GM23338 (cell line): ENCODE results near the gene RMC1. TPM values are rescaled to one million over a fixed set of nuclear protein-coding genes. Genes with fewer than 3 reads are reported as not detected.

ENCODE experiments used
- ATAC-seq: fragments of 200-7000 bp; cut with Tn5 transposase; 3 replicates; pipeline ENCODE4 v1.9.1; 2020
- DNase-seq: peaks from one replicate; pipeline ENCODE4 v3.0.0-alpha.2; 2015; ENCODE audit warnings: low spot score
- H2AFZ ChIP-seq: fragments of 200-600 bp; sonication (generic); 2 replicates; pipeline ENCODE4 v1.8.0; 2016; ENCODE audit warnings: antibody characterized with exemption, mild to moderate bottlenecking, moderate library complexity
- H3F3A ChIP-seq: fragments of 200-600 bp; sonication (generic); replicated peaks from 2 replicates; pipeline ENCODE4 v1.8.0; 2017; ENCODE audit warnings: antibody characterized with exemption, mixed run types, low read depth
- H3K27ac ChIP-seq: fragments of 200-600 bp; sonication (generic); 2 replicates; pipeline ENCODE4 v1.6.1; 2016; ENCODE audit warnings: low read depth
- H3K27me3 ChIP-seq: fragments of 200-600 bp; sonication (generic); 2 replicates; pipeline ENCODE4 v1.8.0; 2016; ENCODE audit warnings: mild to moderate bottlenecking, mixed run types, moderate library complexity; ENCODE audit not compliant: insufficient read depth
- H3K36me3 ChIP-seq: fragments of 200-600 bp; sonication (generic); 2 replicates; pipeline ENCODE4 v1.8.0; 2016; ENCODE audit warnings: mild to moderate bottlenecking; ENCODE audit not compliant: insufficient read depth
- H3K4me1 ChIP-seq: fragments of 200-600 bp; sonication (generic); 2 replicates; pipeline ENCODE4 v1.8.0; 2016; ENCODE audit warnings: mild to moderate bottlenecking, moderate library complexity; ENCODE audit not compliant: insufficient read depth
- H3K4me2 ChIP-seq: fragments of 200-600 bp; sonication (generic); 2 replicates; pipeline ENCODE4 v1.7.1; 2017; ENCODE audit warnings: mixed run types
- H3K4me3 ChIP-seq: fragments of 200-600 bp; sonication (generic); 2 replicates; pipeline ENCODE4 v1.6.1; 2016; ENCODE audit warnings: mixed run types
- H3K79me2 ChIP-seq: fragments of 200-600 bp; sonication (generic); replicated peaks from 2 replicates; pipeline ENCODE4 v1.8.0; 2017; ENCODE audit warnings: mild to moderate bottlenecking; ENCODE audit not compliant: insufficient read depth
- H3K9me2 ChIP-seq: fragments of 200-600 bp; sonication (generic); 2 replicates; pipeline ENCODE4 v1.8.0; 2017; ENCODE audit not compliant: insufficient read depth
- H4K20me1 ChIP-seq: fragments of 200-600 bp; sonication (generic); replicated peaks from 2 replicates; pipeline ENCODE4 v1.8.0; 2017; ENCODE audit warnings: mild to moderate bottlenecking; ENCODE audit not compliant: insufficient read depth
- H3K27ac Mint-ChIP-seq: 2 replicates; pipeline ENCODE4 v1.8.0; 2020; ENCODE audit warnings: inconsistent platforms, mild to moderate bottlenecking, moderate library complexity, mixed read lengths
- H3K27me3 Mint-ChIP-seq: 3 replicates; pipeline ENCODE4 v1.8.0; 2022; ENCODE audit warnings: low read depth, mild to moderate bottlenecking, moderate library complexity, mixed read lengths, inconsistent platforms; ENCODE audit not compliant: insufficient read depth, poor library complexity
- H3K36me3 Mint-ChIP-seq: 3 replicates; pipeline ENCODE4 v1.8.0; 2021; ENCODE audit warnings: low read depth, mild to moderate bottlenecking, inconsistent platforms, moderate library complexity, mixed read lengths
- H3K4me1 Mint-ChIP-seq: 3 replicates; pipeline ENCODE4 v1.8.0; 2020; ENCODE audit warnings: mild to moderate bottlenecking, inconsistent platforms, mixed read lengths
- H3K4me3 Mint-ChIP-seq: 3 replicates; pipeline ENCODE4 v1.8.0; 2021; ENCODE audit warnings: moderate library complexity, mild to moderate bottlenecking, inconsistent platforms, mixed read lengths
- H3K9me3 Mint-ChIP-seq: 3 replicates; pipeline ENCODE4 v1.8.0; 2020; ENCODE audit warnings: moderate library complexity, mild to moderate bottlenecking, inconsistent platforms, mixed read lengths
- CREB1 ChIP-seq: fragments of 250-450 bp; sonication (Bioruptor Pico); IDR thresholded peaks from 2 replicates; pipeline ENCODE4 v1.5.0; 2020; ENCODE audit warnings: low read depth, mild to moderate bottlenecking, moderate library complexity
- CTCF ChIP-seq, 2 experiments: fragments of 200-600 bp in 1 of 2; sonication (generic) in 1 of 2; conservative IDR thresholded peaks; 2 replicates each; pipeline versions ENCODE4 v1.5.1 to v1.6.1; 2016 to 2017; ENCODE audit warnings: antibody characterized with exemption in 2 of 2, low read depth in 2 of 2, mild to moderate bottlenecking in 2 of 2, moderate library complexity in 1 of 2
- EZH2 ChIP-seq: fragments of 200-600 bp; sonication (generic); IDR thresholded peaks from one replicate; pipeline ENCODE4 v1.8.0; 2017; ENCODE audit warnings: antibody characterized with exemption, mild to moderate bottlenecking, low read depth; ENCODE audit not compliant: unreplicated experiment
- EZH2phosphoT487 ChIP-seq: fragments of 200-600 bp; sonication (generic); IDR thresholded peaks from one replicate; pipeline ENCODE4 v1.8.1; 2018; ENCODE audit warnings: antibody characterized with exemption; ENCODE audit not compliant: unreplicated experiment
- POLR2AphosphoS5 ChIP-seq: IDR thresholded peaks from 2 replicates; pipeline ENCODE4 v1.6.1; 2016; ENCODE audit warnings: antibody characterized with exemption, low read depth
- REST ChIP-seq: IDR thresholded peaks from one replicate; pipeline ENCODE4 v1.6.1; 2018; ENCODE audit warnings: antibody characterized with exemption; ENCODE audit not compliant: unreplicated experiment
- STAT1 ChIP-seq: IDR thresholded peaks from one replicate; pipeline ENCODE4 v1.6.1; 2016; ENCODE audit warnings: antibody characterized with exemption; ENCODE audit not compliant: unreplicated experiment
- ZNF114 ChIP-seq: fragments of 250-450 bp; sonication (Bioruptor Pico); IDR thresholded peaks from 2 replicates; pipeline ENCODE4 v1.5.0; 2020; ENCODE audit warnings: mild to moderate bottlenecking, moderate library complexity
- ZNF331 ChIP-seq: fragments of 250-450 bp; sonication (Bioruptor Pico); IDR thresholded peaks from 2 replicates; pipeline ENCODE4 v1.5.0; 2020; ENCODE audit warnings: low read depth, mild to moderate bottlenecking, moderate library complexity
- polyA plus RNA-seq: library from polyadenylated mRNA; unstranded; fragments of >200 nt; fragmentation: Nextera tagmentation; extraction: Ambion mirVana; gene quantifications from 2 replicates; pipeline ENCODE4 v1.2.1, GENCODE V29; 2016
- total RNA-seq: library from RNA; depleted of rRNA; stranded (reverse); fragments of >200 nt; shearing (Covaris generic); gene quantifications from 2 replicates; pipeline ENCODE4 v1.2.3, GENCODE V29; 2014
- TF ChIP-seq, protein P1 (sequence below): IDR thresholded peaks from 2 replicates; pipeline ENCODE4 v1.6.1; 2016; ENCODE audit warnings: antibody characterized with exemption

Gene RMC1
- total and polyA plus RNA-seq, 2 experiments from 2014 or later: 18.9 to 24.6 TPM

- TF ChIP-seq CTCF (conservative IDR thresholded peaks at IDR 0.05; ENCODE audit: low read depth in 2 of 2): no peak
- no peak for TF ChIP-seq REST
- TF ChIP-seq POLR2AphosphoS5: no peak
- TF ChIP-seq, protein P1, sequence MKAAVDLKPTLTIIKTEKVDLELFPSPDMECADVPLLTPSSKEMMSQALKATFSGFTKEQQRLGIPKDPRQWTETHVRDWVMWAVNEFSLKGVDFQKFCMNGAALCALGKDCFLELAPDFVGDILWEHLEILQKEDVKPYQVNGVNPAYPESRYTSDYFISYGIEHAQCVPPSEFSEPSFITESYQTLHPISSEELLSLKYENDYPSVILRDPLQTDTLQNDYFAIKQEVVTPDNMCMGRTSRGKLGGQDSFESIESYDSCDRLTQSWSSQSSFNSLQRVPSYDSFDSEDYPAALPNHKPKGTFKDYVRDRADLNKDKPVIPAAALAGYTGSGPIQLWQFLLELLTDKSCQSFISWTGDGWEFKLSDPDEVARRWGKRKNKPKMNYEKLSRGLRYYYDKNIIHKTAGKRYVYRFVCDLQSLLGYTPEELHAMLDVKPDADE: no peak
- no peak for TF ChIP-seq ZNF114 (CRISPR knock-in tag)
Observed at GRCh38 chr18:23530195-23530594, 26.9 kb downstream of the RMC1 start (continued).

DNA sequence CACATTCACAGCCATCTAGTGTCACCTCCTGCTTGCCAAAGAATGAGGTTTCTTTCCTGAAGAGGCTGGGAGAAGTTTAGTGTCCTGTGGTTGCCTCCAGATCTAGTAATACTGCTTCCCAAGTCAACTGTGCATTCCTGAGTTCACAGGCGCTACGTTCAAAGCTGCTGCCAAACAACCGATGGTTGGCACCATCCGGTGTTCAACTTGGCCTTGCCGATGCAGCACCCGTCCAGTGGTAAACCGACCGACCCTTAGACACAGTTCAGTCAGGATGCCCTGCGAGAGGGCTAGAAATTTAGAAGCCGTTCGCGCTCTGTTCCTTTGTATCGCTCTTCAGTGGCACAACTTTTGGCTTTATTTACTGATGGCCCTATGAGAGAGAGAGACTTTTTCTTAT is 28.6 kb downstream of the RMC1 start:
- DNase-seq (no peak), ATAC-seq (no peak)
- H4K20me1 ChIP-seq: peaks cover 6% of the 10 kb centered on the region; the same call in 1 of the 2 replicates
- no peaks in the 10 kb centered on the region for H3K79me2 ChIP-seq
- no peaks in the 10 kb centered on the region for H3K9me3 Mint-ChIP-seq
- peaks cover 2% of the 10 kb centered on the region for H3K27me3 Mint-ChIP-seq
- H3K4me3 ChIP-seq: no peak overlapping the region
- H3K27ac ChIP-seq: no peak overlapping the region
- no peak overlapping the region for H3K27ac Mint-ChIP-seq
- H3K4me3 Mint-ChIP-seq: no peak overlapping the region
- H3K4me2 ChIP-seq: no peak overlapping the region
- no peaks in the 10 kb centered on the region for H3K4me1 ChIP-seq
- H3K36me3 ChIP-seq: peaks cover 69% of the 10 kb centered on the region
- H3F3A ChIP-seq: peaks cover 14% of the 10 kb centered on the region; the same call in 1 of the 2 replicates
- no peaks in the 10 kb centered on the region for H3K27me3 ChIP-seq
- no peaks in the 10 kb centered on the region; the same call in 2 of the 3 replicates for H3K4me1 Mint-ChIP-seq
- H2AFZ ChIP-seq: no peak overlapping the region
- peaks cover 84% of the 10 kb centered on the region for H3K36me3 Mint-ChIP-seq
- no peaks in the 10 kb centered on the region for H3K9me2 ChIP-seq
- TF ChIP-seq POLR2AphosphoS5: no peak
- no peak for TF ChIP-seq ZNF331 (CRISPR knock-in tag)
- no peak for TF ChIP-seq REST
- TF ChIP-seq EZH2: no peak
- TF ChIP-seq CREB1 (CRISPR knock-in tag): no peak
- TF ChIP-seq STAT1: no peak
- no peak for TF ChIP-seq EZH2phosphoT487
